Keratinocyte (primary cell): Measurements from ENCODE around the gene MSL1.

ENCODE experiments used
- EZH2 ChIP-seq: IDR thresholded peaks from one replicate; pipeline ENCODE4 v1.6.1; 2012; ENCODE audit warnings: inconsistent platforms, mild to moderate bottlenecking, low read length, moderate library complexity
- TF ChIP-seq, protein P1 (sequence below), 3 experiments: IDR thresholded peaks in 1 of 3; conservative IDR thresholded peaks in 1 of 3; optimal IDR thresholded peaks in 1 of 3; 2 replicates in 2 of 3; 3 replicates in 1 of 3; pipeline versions ENCODE3 to v1.5.1; 2011; ENCODE audit warnings: low read length in 3 of 3, mild to moderate bottlenecking in 3 of 3, moderate library complexity in 2 of 3, control low read depth in 1 of 3, inconsistent platforms in 1 of 3; ENCODE audit not compliant: insufficient read depth in 2 of 3; ENCODE audit errors: extremely low read depth in 1 of 3

GRCh38 chr17:40091691-40092397, 29.9 kb upstream of the MSL1 start:
- TF ChIP-seq, protein P1, sequence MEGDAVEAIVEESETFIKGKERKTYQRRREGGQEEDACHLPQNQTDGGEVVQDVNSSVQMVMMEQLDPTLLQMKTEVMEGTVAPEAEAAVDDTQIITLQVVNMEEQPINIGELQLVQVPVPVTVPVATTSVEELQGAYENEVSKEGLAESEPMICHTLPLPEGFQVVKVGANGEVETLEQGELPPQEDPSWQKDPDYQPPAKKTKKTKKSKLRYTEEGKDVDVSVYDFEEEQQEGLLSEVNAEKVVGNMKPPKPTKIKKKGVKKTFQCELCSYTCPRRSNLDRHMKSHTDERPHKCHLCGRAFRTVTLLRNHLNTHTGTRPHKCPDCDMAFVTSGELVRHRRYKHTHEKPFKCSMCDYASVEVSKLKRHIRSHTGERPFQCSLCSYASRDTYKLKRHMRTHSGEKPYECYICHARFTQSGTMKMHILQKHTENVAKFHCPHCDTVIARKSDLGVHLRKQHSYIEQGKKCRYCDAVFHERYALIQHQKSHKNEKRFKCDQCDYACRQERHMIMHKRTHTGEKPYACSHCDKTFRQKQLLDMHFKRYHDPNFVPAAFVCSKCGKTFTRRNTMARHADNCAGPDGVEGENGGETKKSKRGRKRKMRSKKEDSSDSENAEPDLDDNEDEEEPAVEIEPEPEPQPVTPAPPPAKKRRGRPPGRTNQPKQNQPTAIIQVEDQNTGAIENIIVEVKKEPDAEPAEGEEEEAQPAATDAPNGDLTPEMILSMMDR (optimal IDR thresholded peaks at IDR 0.05 in 1 of 3, IDR thresholded peaks at IDR 0.05 in 1 of 3, conservative IDR thresholded peaks at IDR 0.05 in 1 of 3; ENCODE audit: extremely low read depth in 1 of 3, insufficient read depth in 2 of 3, low read length in 3 of 3) = no peak
- no peak for TF ChIP-seq EZH2
